H9 (cell line): ENCODE data around the gene NTRK3. TPM values are rescaled to one million over a fixed set of nuclear protein-coding genes. Genes with fewer than 3 reads are reported as not detected.

Experiments used
- DNase-seq: peaks from one replicate; pipeline ENCODE4 v3.0.0-alpha.2; 2017
- H2AFZ ChIP-seq: one replicate; pipeline ENCODE4 v1.6.1; 2013; ENCODE audit warnings: mild to moderate bottlenecking, low read length, control low read depth, moderate library complexity
- H2AK5ac ChIP-seq: 2 replicates; pipeline ENCODE4 v1.6.1; 2013; ENCODE audit warnings: low read length, control low read depth, mixed read lengths; ENCODE audit not compliant: insufficient read length
- H2BK120ac ChIP-seq: one replicate; pipeline ENCODE4 v1.6.1; 2013; ENCODE audit warnings: low read depth, mild to moderate bottlenecking, low read length, control low read depth, inconsistent platforms; ENCODE audit not compliant: poor library complexity, severe bottlenecking
- H2BK12ac ChIP-seq: 2 replicates; pipeline ENCODE4 v1.6.1; 2013; ENCODE audit warnings: low read length, control low read depth, mixed read lengths, low read depth; ENCODE audit not compliant: insufficient read length
- H2BK15ac ChIP-seq: 2 replicates; pipeline ENCODE4 v1.6.1; 2013; ENCODE audit warnings: low read depth, low read length, control low read depth
- H2BK20ac ChIP-seq: one replicate; pipeline ENCODE4 v1.6.1; 2013; ENCODE audit warnings: low read depth, mild to moderate bottlenecking, low read length, control low read depth, inconsistent platforms; ENCODE audit not compliant: poor library complexity, severe bottlenecking
- H2BK5ac ChIP-seq: 2 replicates; pipeline ENCODE4 v1.6.1; 2013; ENCODE audit warnings: low read length, control low read depth, mixed read lengths; ENCODE audit not compliant: insufficient read length
- H3K14ac ChIP-seq: 2 replicates; pipeline ENCODE4 v1.6.1; 2013; ENCODE audit warnings: low read length, control low read depth; ENCODE audit not compliant: insufficient read depth
- H3K18ac ChIP-seq: 2 replicates; pipeline ENCODE4 v1.6.1; 2013; ENCODE audit warnings: low read depth, mild to moderate bottlenecking, mixed read lengths, low read length, control low read depth; ENCODE audit not compliant: insufficient read length
- H3K23ac ChIP-seq: 2 replicates; pipeline ENCODE4 v1.6.1; 2013; ENCODE audit warnings: low read length, control low read depth, mixed read lengths, low read depth; ENCODE audit not compliant: insufficient read length
- H3K23me2 ChIP-seq: 2 replicates; pipeline ENCODE4 v1.6.1; 2013; ENCODE audit warnings: low read depth, mild to moderate bottlenecking, mixed read lengths, low read length, control low read depth; ENCODE audit not compliant: insufficient read length, poor library complexity, severe bottlenecking
- H3K27ac ChIP-seq: 2 replicates; pipeline ENCODE4 v1.5.1; 2013; ENCODE audit warnings: low read length, control low read depth, mixed read lengths, low read depth; ENCODE audit not compliant: insufficient read length
- H3K27me3 ChIP-seq: 2 replicates; pipeline ENCODE4 v1.6.1; 2013; ENCODE audit warnings: low read length, control low read depth, inconsistent platforms; ENCODE audit not compliant: insufficient read depth
- H3K4ac ChIP-seq: 2 replicates; pipeline ENCODE4 v1.6.1; 2013; ENCODE audit warnings: low read depth, mild to moderate bottlenecking, control low read depth, inconsistent platforms, low read length, moderate library complexity
- H3K4me1 ChIP-seq: 2 replicates; pipeline ENCODE4 v1.6.1; 2013; ENCODE audit warnings: low read length, control low read depth, inconsistent platforms; ENCODE audit not compliant: insufficient read depth
- H3K4me2 ChIP-seq: 2 replicates; pipeline ENCODE4 v1.6.1; 2013; ENCODE audit warnings: low read length, control low read depth, mixed read lengths; ENCODE audit not compliant: insufficient read length, insufficient read depth
- H3K56ac ChIP-seq: 2 replicates; pipeline ENCODE4 v1.6.1; 2013; ENCODE audit warnings: low read depth, mild to moderate bottlenecking, mixed read lengths, low read length, control low read depth; ENCODE audit not compliant: insufficient read length
- H3K79me1 ChIP-seq: 2 replicates; pipeline ENCODE4 v1.6.1; 2013; ENCODE audit warnings: low read depth, mild to moderate bottlenecking, moderate library complexity, low read length, control low read depth, inconsistent platforms; ENCODE audit not compliant: insufficient read depth, poor library complexity, severe bottlenecking
- H3K79me2 ChIP-seq: 2 replicates; pipeline ENCODE4 v1.6.1; 2013; ENCODE audit warnings: low read length, control low read depth, inconsistent platforms; ENCODE audit not compliant: insufficient read depth
- H3K9ac ChIP-seq: 2 replicates; pipeline ENCODE4 v1.6.1; 2013; ENCODE audit warnings: low read length, control low read depth, mixed read lengths; ENCODE audit not compliant: insufficient read length; ENCODE audit errors: extremely low read depth
- H3K9me3 ChIP-seq: one replicate; pipeline ENCODE4 v1.6.1; 2013; ENCODE audit warnings: low read depth, low read length, inconsistent platforms; ENCODE audit not compliant: control insufficient read depth
- H3T11ph ChIP-seq: one replicate; pipeline ENCODE4 v1.6.1; 2013; ENCODE audit warnings: mild to moderate bottlenecking, low read length, control low read depth, inconsistent platforms
- H4K20me1 ChIP-seq: one replicate; pipeline ENCODE4 v1.6.1; 2013; ENCODE audit not compliant: control insufficient read depth, insufficient read length, insufficient read depth
- H4K5ac ChIP-seq: 2 replicates; pipeline ENCODE4 v1.6.1; 2013; ENCODE audit warnings: low read depth, mild to moderate bottlenecking, mixed read lengths, low read length, control low read depth; ENCODE audit not compliant: insufficient read length
- H4K8ac ChIP-seq: replicated peaks from 2 replicates; pipeline ENCODE4 v1.6.1; 2013; ENCODE audit warnings: low read length, control low read depth, mixed read lengths, low read depth; ENCODE audit not compliant: insufficient read length
- H4K91ac ChIP-seq: 2 replicates; pipeline ENCODE4 v1.6.1; 2013; ENCODE audit warnings: low read depth, mild to moderate bottlenecking, moderate library complexity, mixed read lengths, low read length, control low read depth; ENCODE audit not compliant: insufficient read length
- H3K27ac Mint-ChIP-seq, 3 experiments: 2 replicates in 2 of 3; 3 replicates in 1 of 3; pipeline ENCODE4 v1.8.0; 2020 to 2021; ENCODE audit warnings: mixed read lengths in 3 of 3, mild to moderate bottlenecking in 1 of 3, moderate library complexity in 1 of 3
- H3K27me3 Mint-ChIP-seq: 2 replicates; pipeline ENCODE4 v1.8.0; 2021; ENCODE audit warnings: low read depth, mild to moderate bottlenecking, moderate library complexity, mixed read lengths
- H3K36me3 Mint-ChIP-seq, 3 experiments: 2 replicates in 2 of 3; 3 replicates in 1 of 3; pipeline ENCODE4 v1.8.0; 2020 to 2021; ENCODE audit warnings: low read depth in 3 of 3, mixed read lengths in 3 of 3; ENCODE audit not compliant: insufficient read depth in 1 of 3
- H3K4me1 Mint-ChIP-seq, 2 experiments: 2 replicates each; pipeline ENCODE4 v1.8.0; 2020; ENCODE audit warnings: mixed read lengths in 2 of 2
- H3K4me3 Mint-ChIP-seq, 2 experiments: 2 replicates in 1 of 2; 3 replicates in 1 of 2; pipeline ENCODE4 v1.8.0; 2020 to 2021; ENCODE audit warnings: mild to moderate bottlenecking in 2 of 2, mixed read lengths in 2 of 2, moderate library complexity in 1 of 2
- H3K9me3 Mint-ChIP-seq, 2 experiments: 2 replicates in 1 of 2; 3 replicates in 1 of 2; pipeline ENCODE4 v1.8.0; 2020; ENCODE audit warnings: mild to moderate bottlenecking in 2 of 2, mixed read lengths in 2 of 2, moderate library complexity in 1 of 2
- CTCF ChIP-seq: fragments of 200-600 bp; sonication (generic); conservative IDR thresholded peaks from 3 replicates; pipeline ENCODE4 v1.8.0; 2021; ENCODE audit warnings: antibody characterized with exemption, mild to moderate bottlenecking
- WGBS: extraction: QIAGEN DNeasy Blood & Tissue Kit; methylation state at CpG from one replicate; pipeline ENCODE4 v1.1.7; 2013; ENCODE audit warnings: missing lambda C conversion rate, low lambda C conversion rate, mixed read lengths; ENCODE audit not compliant: insufficient read length; ENCODE audit errors: extremely low coverage; 5-methylcytosine and 5-hydroxymethylcytosine counted together
- total RNA-seq: library from RNA; stranded (reverse); gene quantifications from 2 replicates; pipeline ENCODE4 v1.2.1, GENCODE V29; 2021

Gene NTRK3
- total RNA-seq, 1 experiment from 2014 or later = 2.5 TPM

DNA sequence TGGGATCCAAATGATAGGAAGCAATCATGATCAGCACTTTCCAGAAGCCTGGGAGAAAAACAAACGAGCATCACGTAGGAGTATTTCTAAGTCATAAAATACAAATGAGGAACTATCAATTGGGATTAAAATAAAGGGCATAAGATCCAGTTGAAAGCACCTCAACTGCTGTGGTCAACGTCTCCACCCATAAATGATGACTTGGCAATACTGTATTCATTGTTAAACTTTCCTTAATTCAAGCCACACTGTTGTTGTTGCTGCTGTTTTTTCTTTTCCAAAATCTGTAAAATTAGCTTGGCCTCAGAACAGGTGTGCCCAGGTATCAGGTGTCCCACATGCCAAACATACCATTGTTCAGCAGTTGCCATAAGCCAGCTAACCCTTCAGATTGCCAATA is 395.8 kb downstream of the NTRK3 start:
- Histone ChIP-seq H3K9me3 (no peaks in the 10 kb centered on the region), H2BK120ac (no peak overlapping the region), H4K20me1 (no peaks in the 10 kb centered on the region), H3K18ac (no peak overlapping the region), H3K56ac (no peak overlapping the region), H3K9ac (no peak overlapping the region), H3K27ac (no peak overlapping the region), H3K79me1 (no peaks in the 10 kb centered on the region), H3K79me2 (no peaks in the 10 kb centered on the region), H2BK5ac (no peak overlapping the region), H2BK15ac (no peak overlapping the region), H2BK20ac (no peak overlapping the region), H3T11ph (no peak overlapping the region), H2AK5ac (no peak overlapping the region), H3K23ac (no peak overlapping the region), H3K4me1 (0 out of 2 replicates have a peak, but pooled peaks cover 2% of the 10 kb centered on the region), H2AFZ (no peak overlapping the region), H2BK12ac (no peak overlapping the region), H4K91ac (no peak overlapping the region), H3K4me2 (no peak overlapping the region), H3K14ac (no peak overlapping the region), H4K5ac (no peak overlapping the region), H4K8ac (no peak overlapping the region), H3K27me3 (no peaks in the 10 kb centered on the region), H3K23me2 (no peaks in the 10 kb centered on the region), H3K4ac (no peak overlapping the region)
- no peaks in the 10 kb centered on the region for H3K36me3 Mint-ChIP-seq
- no peaks in the 10 kb centered on the region; a peak in 1 of 5 replicates for H3K9me3 Mint-ChIP-seq
- TF ChIP-seq CTCF = no peak
- no peak overlapping the region for H3K4me3 Mint-ChIP-seq
- no peaks in the 10 kb centered on the region for H3K4me1 Mint-ChIP-seq
- peaks cover 29% of the 10 kb centered on the region for H3K27me3 Mint-ChIP-seq
- no peak for DNase-seq
- H3K27ac Mint-ChIP-seq = no peak overlapping the region
- WGBS = no CpG with 5 or more reads among the region's 3 CpGs
